Activated CD8-positive, alpha-beta memory T cell treated with anti-CD3 and anti-CD28 coated beads, Interleukin-2, amount 50 U/mL, for 24 hours (primary cell): Measurements from ENCODE around the gene NCK1.
"Not testable (repeated sequence)": the region's sequence is repeated elsewhere in the genome, so short reads cannot be mapped to it uniquely, and the experiment has no call there.

Experiments used
- DNase-seq: peaks from one replicate; pipeline ENCODE4 v3.0.0-alpha.2; 2020; ENCODE audit errors: extremely low read depth

The NCK1 gene

DNA sequence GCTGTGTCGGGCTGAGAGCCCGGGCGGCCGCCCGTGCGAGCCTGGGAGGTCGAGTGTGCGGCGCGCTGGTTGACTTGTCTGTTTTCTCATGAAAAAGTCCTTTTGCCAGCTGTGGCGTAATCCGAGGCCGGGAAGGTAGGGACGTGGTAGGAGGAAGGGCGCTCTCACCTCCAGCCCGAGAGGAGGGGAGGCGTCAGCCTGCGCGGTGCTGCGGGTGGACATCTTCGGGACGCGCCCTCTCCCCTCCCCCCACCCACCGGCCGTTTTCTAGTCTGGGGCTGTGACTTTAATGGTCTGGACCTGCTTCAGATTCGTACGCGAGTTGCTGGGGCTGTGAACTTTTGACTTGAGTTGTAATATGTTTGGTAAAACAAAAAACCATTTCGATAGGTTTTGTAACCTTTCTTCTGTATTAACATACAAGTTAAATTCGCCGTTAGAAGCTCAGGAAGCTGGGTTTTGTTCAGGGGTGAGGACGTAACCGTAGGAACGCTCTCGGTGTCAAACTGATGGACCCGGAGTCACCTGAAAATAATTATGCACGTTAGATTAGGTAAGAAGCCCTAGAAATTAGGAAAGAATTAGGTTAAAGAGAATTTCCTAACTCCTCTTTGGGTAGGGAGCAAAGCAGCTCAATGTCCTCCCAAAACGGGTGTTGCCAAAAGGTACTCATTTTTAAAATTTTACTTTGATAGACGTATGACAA lies 762 bp downstream of the NCK1 start:
- no peak for DNase-seq

DNA sequence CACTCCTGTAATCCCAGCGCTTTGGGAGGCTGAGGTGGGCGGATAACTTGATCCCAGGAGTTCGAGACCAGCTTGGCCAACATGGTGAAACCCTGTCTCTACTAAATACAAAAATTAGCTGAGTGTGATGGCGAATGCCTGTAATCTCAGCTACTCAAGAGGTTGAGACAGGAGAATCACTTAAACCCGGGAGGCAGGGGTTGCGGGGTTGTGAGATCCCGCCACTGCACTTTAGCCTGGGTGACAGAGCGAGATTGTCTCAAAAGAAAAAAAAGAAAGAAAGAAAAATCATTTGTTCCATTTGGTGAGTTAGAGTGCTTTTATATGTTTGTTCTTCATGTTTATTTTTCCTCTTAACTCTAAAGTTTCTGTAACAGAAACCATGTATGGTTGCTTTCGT lies 7.3 kb downstream of the NCK1 start:
- no peak for DNase-seq

DNA sequence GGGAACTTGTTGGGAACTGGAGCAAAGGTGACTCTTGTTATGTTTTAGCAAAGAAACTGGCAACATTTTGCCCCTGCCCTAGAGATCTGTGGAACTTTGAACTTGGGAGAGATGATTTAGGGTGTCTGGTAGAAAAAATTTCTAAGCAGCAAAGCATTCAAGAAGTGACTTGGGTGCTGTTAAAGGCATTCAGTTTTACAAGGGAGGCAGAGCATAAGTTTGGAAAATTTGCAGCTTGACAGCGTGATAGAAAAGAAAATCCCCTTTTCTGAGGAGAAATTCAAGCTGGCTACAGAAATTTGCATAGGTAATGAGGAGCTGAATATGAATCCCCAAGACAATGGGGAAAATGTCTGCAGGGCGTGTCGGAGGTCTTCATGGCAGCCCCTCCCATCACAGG lies 10.2 kb downstream of the NCK1 start:
- DNase-seq: not testable (repeated sequence)

DNA sequence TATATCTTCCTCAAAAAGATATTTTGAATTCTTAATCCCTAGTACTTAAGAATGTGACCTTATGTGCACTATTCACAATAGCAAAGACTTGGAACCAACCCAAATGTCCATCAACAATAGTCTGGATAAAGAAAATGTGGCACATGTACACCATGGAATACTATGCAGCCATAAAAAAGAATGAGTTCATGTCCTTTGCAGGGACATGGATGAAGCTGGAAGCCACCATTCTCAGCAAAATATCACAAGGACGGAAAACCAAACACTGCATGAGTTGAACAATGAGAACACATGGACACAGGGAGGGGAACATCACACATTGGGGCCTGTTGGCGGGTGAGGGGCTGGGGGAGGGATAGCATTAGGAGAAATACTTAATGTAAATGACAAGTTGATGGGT lies 17.5 kb downstream of the NCK1 start:
- DNase-seq: not testable (repeated sequence)

DNA sequence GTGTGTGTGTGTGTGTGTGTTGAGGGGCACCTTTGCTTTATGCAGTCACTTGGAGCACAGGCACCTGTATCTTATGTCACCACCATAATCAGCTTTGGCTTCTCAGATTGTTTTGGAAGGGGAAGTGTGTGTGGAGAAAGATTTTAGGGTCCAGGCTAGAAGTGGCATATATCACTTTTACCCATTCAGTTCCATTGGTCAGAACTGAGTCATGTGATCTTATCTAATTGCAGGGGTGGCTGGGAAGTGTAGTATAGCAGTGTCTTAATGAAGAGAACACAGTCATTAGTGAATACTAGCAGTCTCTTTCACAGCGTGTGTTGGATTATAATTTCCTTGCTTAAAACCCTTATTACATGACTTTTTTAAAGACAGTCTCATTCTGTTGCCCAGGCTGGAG lies 20.6 kb downstream of the NCK1 start:
- DNase-seq: no peak

DNA sequence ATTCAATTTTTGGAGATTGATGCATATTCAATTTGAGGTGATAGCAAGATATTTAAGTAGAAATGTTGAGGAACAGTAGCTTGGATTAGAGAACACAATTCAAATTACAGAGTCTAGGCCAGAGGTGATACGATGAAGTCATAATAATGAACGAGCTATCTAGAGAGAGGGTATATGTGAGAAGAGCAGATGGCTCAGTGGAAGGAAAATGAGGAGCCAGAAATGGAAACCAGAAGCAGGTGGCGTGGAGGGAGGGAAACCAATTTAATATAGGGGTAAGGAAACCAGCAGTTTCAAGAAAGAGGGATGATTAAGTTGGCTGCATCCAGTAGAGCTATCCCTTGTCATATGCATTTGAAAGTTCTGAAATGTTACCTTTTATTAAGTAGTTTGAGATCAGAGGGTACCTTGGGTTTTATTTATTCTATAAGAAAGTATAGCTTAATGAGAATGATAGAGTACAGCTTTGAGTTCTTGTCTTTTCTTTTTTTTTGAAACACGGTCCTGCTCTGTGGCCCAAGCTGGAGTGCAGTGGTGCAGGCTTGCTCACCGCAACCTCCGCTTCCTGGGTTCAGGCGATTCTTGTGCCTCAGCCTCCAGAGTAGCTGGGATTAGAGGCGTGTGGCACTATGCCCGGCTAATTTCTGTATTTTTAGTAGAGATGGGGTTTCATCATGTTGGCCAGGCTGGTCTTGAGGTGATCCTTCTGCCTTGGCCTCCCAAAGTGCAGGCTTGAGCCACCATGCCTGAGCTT lies 22.1 kb downstream of the NCK1 start:
- DNase-seq: no peak

DNA sequence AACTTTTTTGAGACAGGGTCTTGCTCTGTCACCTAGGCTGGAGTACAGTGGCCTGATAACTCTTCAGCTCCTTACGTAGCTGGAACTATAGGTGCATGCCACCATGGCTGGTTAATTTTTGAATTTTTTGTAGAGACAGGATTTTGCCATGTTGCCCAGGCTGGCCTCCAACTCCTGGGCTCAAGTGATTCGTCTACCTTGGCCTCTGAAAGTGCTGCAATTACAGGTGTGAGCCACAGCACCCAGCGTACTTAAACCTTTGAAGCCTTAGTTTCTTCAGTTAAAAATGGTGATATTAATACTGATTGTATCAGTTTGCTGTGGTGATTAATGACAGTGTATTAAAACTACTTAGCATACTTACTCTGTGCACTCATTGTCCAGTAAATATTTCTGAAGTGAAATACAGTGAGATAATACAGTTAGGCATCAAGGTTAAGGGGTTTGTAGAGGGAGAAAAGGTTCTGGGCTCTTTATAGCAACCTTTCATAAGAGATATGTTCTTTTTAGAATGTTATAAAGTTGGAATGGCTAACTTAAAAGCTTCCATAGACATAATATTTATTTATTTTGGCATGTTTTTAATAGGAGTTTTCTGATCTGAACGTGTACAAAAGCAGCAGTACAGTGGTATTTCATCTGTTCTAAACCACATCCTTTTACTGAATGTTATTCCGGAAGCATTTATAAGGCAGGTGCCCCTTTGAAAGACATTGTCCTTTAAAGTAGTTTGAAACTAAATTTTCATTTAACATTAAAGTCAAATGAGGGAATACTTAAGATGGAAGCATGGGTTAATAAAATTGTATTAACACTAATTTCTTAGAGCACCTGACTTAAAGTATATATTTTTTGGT lies 23.6 kb downstream of the NCK1 start:
- DNase-seq: no peak

DNA sequence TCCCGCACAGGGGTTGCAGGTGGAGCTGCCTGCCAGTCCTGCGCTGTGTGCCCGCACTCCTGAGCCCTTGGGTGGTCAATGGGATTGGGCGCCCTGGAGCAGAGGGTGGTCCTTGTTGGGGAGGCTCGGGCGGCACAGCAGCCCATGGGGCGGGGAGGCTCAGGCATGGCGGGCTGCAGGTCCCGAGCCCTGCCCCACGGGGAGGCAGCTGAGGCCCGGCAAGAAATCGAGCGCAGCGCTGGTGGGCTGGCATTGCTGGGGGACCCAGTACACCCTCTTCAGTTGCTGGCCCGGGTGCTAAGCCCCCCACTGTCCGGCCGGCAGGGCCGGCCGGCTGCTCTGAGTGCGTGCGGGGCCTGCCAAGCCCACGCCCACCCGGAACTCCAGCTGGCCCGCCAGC lies 27.9 kb downstream of the NCK1 start:
- no peak for DNase-seq

DNA sequence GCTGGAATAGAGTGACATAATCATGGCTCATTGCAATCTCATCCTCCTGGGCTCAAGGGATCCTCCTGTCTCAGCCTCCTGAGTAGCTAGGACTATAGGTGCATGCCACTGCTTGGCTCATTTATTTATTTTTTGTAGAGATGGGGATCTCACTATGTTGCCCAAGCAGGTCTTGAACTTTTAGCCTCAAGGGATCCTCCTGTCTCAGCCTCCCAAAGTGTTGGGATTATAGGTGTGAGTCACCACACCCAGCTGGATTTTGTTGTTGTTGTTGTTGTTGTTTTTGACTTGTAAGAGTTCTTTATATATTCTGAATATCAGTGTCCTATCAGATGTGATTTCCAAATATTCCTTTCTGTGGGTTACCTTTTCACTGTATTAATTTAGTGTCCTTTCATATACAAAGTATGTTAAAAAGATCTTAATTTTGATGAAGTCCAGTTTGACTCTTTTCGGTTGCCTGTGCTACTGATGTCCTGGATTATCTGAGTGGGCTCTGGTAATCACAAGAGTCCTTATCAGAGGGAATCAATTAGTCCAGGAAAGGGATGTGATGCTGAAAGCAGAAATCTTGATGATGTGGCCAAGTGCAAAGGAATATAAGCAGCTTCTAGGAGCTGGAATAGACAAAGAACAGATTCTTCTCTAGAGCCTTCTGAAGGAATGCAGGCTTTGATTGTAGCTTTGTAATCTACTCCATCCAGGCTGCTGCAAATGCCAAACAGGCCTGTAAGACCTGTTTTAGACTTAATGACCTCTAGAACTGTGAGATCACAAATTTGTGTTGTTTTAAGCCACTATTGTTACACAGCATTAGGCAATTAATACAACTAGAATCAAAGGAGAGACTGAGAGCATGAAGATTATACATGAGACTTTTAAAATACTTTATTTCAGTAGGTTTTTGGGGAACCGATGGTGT lies 30.2 kb downstream of the NCK1 start:
- no peak for DNase-seq

DNA sequence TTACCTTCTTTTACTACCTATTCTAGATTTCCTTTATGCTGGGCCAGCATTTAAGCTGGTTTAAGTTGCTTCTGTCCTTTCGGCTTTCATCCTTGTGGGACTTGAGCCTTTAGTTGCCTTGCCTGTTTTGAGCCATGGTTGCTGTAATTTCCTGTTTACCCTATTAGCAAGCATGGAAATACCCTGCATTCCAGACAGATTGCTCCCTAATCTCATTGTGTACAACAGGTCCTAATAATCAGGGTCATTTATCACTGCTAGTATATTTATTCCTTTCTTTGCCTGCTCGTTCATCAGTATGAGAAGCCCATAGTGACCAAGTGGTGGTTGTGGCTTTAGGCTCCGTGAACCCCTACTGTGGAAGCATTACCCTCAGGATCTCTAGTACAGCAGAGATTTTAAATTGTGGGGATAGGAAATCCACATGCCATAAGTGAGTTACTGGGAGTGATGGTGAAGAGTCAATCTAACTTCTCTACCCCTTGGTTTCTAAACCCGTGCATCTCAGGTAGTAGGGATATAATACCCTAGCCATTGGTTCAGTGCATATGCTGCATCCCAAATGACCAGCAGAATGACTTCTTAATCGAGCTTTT lies 31.9 kb downstream of the NCK1 start:
- no peak for DNase-seq

DNA sequence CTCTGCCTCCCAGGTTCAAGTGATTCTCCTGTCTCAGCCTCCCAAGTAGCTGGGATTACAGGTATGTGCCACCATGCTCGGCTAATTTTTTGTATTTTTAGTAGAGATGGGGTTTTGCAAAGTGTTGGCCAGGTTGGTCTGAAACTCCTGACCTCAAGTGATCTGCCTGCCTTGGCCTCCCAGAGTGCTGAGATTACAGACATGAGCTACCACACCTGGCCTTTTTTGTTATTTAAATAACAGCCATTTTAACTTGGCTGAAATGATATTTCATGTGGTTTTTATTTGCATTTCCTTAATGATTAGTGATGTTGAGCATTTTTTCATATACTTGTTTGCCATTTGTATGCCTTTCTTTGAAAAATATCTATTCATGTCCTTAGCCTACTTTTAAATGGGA lies 35.2 kb downstream of the NCK1 start:
- DNase-seq: not testable (repeated sequence)

DNA sequence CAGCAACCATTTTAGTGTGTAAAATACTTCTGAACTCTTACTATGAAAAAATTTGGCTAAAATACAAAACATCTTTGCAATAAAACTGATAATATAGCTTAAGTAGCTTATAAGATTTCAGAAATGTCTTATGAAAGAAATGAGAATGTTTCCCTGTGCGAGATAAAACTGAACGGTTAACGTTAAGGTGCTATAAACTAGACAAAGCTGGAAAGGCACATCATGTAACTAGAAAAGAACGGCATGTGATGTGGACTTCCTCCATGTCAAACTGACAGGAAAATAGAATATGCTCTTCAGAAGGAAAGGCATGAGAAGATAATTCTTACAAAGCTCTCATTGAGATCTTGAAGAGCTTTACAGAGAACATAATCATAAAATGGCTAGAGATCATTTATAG lies 36.5 kb downstream of the NCK1 start:
- no peak for DNase-seq

DNA sequence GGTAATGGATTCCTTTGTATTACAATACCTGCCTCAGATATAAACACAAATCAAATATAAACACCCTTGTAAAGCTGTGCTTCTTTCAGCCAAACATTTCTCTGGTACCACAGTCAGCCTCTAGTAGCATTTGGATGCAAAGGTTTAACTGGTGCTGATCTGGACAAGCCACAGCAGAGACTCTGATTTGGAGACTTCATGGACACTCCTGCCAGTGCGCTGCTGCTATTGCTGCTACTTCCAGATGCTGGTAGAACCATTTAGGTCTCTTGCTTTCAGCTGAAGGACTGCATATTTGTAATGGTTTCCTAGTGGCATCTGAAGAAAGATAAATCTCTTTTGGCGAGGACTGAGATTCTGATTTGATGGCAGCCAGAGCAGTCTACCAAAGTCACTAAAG lies 36.9 kb downstream of the NCK1 start:
- no peak for DNase-seq

DNA sequence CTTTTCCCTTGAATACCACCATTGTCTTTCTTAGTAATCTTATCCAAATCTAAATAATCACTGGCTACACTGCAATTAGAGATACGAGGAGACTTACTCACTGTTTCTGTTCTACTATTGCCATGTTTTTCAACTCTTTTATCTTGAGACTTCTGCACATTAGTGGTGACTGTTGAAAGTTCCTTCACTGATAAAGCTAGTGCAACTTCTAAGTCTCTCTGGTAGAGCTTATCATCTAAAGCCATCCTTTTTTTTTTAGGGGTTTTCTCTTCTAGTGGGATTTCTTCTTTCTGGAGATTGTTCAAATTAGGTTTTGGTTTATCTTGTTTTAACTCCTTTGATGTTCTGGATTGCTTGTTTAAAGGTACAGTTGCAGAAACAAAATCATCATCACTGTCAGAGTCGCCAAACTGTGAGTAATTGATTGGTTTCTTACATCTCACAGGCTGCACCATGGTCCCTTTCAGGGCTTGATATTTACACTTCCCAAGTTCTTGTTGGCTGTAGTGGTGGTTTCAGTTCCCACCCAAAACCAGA lies 37.7 kb downstream of the NCK1 start:
- DNase-seq: no peak

DNA sequence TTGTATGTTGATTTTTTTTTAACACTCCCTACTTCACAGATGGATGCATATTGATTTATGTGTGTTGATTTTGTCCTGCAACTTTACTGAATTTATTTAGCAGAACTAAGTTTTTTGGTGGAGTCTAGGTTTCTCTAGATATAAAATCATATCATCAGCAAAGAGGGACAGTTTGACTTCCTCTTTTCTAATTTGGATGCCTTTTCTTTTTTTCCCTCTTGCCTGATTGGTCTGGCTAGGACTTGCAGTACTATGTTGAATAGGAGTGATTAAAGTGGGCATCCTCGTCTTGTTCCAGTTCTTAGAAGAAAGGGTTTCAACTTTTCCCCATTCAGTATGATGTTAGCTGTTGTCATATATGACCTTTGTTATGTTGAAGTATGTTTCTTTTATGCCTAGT lies 38.7 kb downstream of the NCK1 start:
- not testable (repeated sequence) for DNase-seq

DNA sequence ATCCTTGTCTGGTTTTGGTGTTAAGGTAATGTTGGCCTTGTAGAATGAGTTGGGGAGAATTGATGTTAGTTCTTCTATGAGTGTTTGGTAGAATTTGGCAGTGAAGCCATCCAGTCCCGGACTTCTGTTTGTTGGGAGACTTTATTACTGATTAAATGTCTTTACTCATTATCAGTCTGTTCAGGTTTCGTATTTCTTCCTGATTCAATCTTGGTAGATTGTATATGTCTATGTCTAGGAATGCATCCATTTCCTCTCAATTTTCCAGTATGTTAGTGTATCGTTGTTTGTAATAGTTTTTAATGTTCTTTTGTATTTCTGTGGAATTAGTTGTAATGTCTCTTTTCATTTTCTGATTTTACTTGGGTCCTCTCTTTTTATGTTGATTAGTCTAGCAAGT lies 39.4 kb downstream of the NCK1 start:
- DNase-seq: no peak

DNA sequence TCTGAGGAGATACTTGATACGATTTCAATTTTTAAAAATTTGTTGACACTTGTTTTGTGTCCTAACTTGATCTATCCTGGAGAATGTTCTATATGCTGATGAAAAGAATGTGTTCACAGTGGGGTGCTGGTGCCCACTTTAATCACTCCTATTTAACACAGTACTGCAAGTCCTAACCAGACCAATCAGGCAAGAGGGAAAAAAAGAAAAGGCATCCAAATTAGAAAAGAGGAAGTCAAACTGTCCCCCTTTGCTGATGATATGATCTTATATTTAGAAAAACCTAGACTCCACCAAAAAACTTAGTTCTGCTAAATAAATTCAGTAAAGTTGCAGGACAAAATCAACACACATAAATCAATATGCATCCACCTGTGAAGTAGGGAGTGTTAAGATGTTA lies 40.5 kb downstream of the NCK1 start:
- DNase-seq: not testable (repeated sequence)

DNA sequence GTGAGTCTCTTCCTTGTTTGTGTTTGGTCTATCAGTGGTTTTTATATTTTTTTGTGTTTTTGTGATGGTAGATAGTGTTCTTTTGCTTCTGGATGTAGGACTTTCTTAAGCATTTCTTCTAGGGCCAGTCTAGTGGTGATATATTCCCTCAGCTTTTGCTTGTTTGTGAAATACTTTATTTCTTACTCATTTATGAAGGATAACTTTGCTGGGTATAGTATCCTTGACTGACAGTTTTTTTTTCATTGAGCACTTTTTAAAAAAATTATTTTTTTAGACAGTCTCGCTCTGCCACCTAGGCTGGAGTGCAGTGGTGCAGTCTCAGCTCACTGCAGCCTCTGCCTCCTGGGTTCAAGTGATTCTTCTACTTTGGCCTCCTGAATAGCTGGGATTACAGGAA lies 41.9 kb downstream of the NCK1 start:
- DNase-seq: no peak

DNA sequence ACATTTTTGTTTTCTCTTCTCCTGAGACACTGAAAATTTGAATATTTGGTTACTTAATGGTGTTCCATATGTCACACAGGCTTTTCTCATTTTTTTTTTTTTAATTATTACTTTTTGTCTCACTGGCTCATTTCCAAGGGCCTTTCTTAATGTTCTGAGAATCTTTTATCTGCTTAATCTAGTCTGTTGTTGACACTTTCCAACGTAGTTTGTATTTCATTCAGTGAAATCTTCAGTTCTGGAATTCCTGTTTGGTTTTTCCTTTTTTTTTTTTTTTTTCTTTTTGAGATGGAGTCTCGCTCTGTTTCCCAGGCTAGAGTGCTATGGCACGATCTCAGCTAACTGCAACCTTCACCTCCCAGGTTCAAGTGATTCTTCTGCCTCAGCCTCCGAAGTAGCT lies 42.7 kb downstream of the NCK1 start:
- DNase-seq: no peak

DNA sequence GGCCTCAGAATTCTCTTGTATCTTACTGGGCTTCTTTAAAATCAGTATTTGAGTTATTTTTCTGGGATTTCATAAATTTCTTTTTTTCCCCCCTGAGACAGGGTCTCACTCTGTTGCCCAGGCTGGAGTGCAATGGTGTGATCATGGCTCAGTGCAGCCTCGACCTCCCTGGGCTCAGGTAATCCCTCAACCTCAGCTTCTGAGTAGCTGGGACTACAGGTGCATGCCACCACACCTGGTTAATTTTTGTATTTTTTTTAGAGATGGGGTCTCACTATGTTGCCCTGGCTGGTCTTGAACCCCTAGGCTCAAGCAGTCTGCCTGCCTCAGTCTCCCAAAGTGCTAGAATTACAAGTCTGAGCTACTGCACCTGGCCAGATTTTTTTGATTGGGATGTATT lies 43.5 kb downstream of the NCK1 start:
- no peak for DNase-seq

DNA sequence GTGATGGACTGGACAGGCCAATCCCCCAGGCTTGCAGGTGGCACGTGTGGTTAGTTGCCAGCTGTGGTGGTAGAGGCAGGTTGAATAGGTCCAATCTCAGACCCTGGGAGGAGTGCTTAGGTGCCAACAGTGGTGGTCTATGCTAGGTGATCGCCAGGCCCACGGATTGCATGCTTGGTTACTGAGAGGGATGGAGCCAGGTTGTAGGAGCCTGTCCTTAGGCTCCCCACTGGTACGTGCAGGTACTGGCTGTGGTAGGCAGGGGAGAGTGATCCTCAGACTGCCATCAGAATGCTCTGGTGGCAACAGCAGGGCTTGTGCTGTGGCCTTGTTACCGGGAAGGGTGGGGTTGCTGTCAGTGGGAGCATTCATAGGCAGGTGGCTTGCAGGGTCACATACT lies 44.7 kb downstream of the NCK1 start:
- no peak for DNase-seq
